HepG2 (cell line): ENCODE results near the gene SLC29A1. TPM values are rescaled to one million over a fixed set of nuclear protein-coding genes. Genes with fewer than 3 reads are reported as not detected.
A peak's percentile ranks its signal among the peaks of the same experiment; 100 is the strongest.

ENCODE experiments used
- ARNTL ChIP-seq: sonication (generic); formaldehyde crosslinking; IDR thresholded peaks from 2 replicates; pipeline ENCODE4 v1.4.0; 2020; ENCODE audit warnings: mild to moderate bottlenecking, missing genetic modification reagents
- ATF1 ChIP-seq: IDR thresholded peaks from 2 replicates; pipeline ENCODE4 v1.6.1; 2016; ENCODE audit warnings: mild to moderate bottlenecking, control low read depth
- CHCHD3 ChIP-seq: sonication (generic); formaldehyde crosslinking; IDR thresholded peaks from 2 replicates; pipeline ENCODE4 v1.8.0; 2022; ENCODE audit warnings: mild to moderate bottlenecking, missing genetic modification reagents, moderate library complexity
- DMAP1 ChIP-seq: IDR thresholded peaks from 2 replicates; pipeline ENCODE4 v1.6.1; 2016
- HNRNPL ChIP-seq: fragments of 200-400 bp; formaldehyde crosslinking; IDR thresholded peaks from 2 replicates; pipeline ENCODE4 v1.6.1; 2017; ENCODE audit warnings: mild to moderate bottlenecking, low read depth, low read length
- KDM3A ChIP-seq: IDR thresholded peaks from 2 replicates; pipeline ENCODE4 v1.6.1; 2018; ENCODE audit warnings: low read depth, missing compliant biosample characterization
- NCOR1 ChIP-seq: fragments of 200-600 bp; sonication (generic); IDR thresholded peaks from 2 replicates; pipeline ENCODE4 v1.7.0; 2017; ENCODE audit warnings: antibody characterized with exemption, low read length, borderline replicate concordance
- SALL1 ChIP-seq: sonication (generic); formaldehyde crosslinking; IDR thresholded peaks from 2 replicates; pipeline ENCODE4 v1.8.0; 2022; ENCODE audit warnings: mild to moderate bottlenecking, missing genetic modification reagents
- ZNF232 ChIP-seq: sonication (generic); formaldehyde crosslinking; IDR thresholded peaks from 2 replicates; pipeline ENCODE4 v1.4.0; 2020; ENCODE audit warnings: missing genetic modification reagents, borderline replicate concordance
- ZNF468 ChIP-seq: sonication (generic); formaldehyde crosslinking; IDR thresholded peaks from 2 replicates; pipeline ENCODE4 v1.8.0; 2022; ENCODE audit warnings: mild to moderate bottlenecking, moderate library complexity, missing genetic modification reagents
- ZNF75D ChIP-seq: sonication (generic); formaldehyde crosslinking; IDR thresholded peaks from 2 replicates; pipeline ENCODE4 v1.8.1; 2023; ENCODE audit warnings: missing genetic modification reagents, mild to moderate bottlenecking, borderline replicate concordance
- polyA plus RNA-seq, 8 experiments: library from polyadenylated mRNA; depleted of rRNA in 3 of 8; stranded (reverse) in 7 of 8; unstranded in 1 of 8; fragments of >200 nt; fragmentation: Illumina TruSeq in 4 of 8; extraction: Trizol in 4 of 8; gene quantifications; 2 replicates each; pipeline versions ENCODE4 v1.2.1 to v1.2.3, GENCODE V29; 2011 to 2016; ENCODE audit warnings: low read depth in 4 of 8, missing spikeins in 1 of 8, mixed read lengths in 1 of 8; ENCODE audit not compliant: insufficient read depth in 1 of 8
- total RNA-seq, 5 experiments: library from RNA; depleted of rRNA; stranded (reverse); fragments of >200 nt; fragmentation: Illumina TruSeq; extraction: Trizol; gene quantifications; 2 replicates each; pipeline ENCODE4 v1.2.3, GENCODE V29; 2016; ENCODE audit warnings: low read depth in 1 of 5
- TF ChIP-seq, protein P1 (sequence below), 2 experiments: fragments of 450-650 bp in 1 of 2; sonication (generic) in 1 of 2; formaldehyde crosslinking in 1 of 2; IDR thresholded peaks; 2 replicates each; pipeline versions ENCODE4 v1.6.1 to v1.8.0; 2016 to 2022; ENCODE audit warnings: antibody characterized with exemption in 1 of 2, mild to moderate bottlenecking in 1 of 2, missing genetic modification reagents in 1 of 2
- TF ChIP-seq, protein P2 (sequence below): IDR thresholded peaks from 2 replicates; pipeline ENCODE4 v1.6.1; 2016; ENCODE audit warnings: missing genetic modification reagents, missing compliant biosample characterization
- TF ChIP-seq, protein P3 (sequence below): sonication (generic); formaldehyde crosslinking; IDR thresholded peaks from 2 replicates; pipeline ENCODE4 v1.4.0; 2020; ENCODE audit warnings: mild to moderate bottlenecking, missing genetic modification reagents
- TF ChIP-seq, protein P4 (sequence below): sonication (generic); formaldehyde crosslinking; IDR thresholded peaks from 2 replicates; pipeline ENCODE4 v1.4.0; 2020; ENCODE audit warnings: mild to moderate bottlenecking, low read depth, missing genetic modification reagents

The SLC29A1 gene
- total and polyA plus RNA-seq, 2 of the 13 experiments (the other 11 are each of a cell fraction or from before 2014, with no cell fraction given): 43.2 to 106 TPM

DNA sequence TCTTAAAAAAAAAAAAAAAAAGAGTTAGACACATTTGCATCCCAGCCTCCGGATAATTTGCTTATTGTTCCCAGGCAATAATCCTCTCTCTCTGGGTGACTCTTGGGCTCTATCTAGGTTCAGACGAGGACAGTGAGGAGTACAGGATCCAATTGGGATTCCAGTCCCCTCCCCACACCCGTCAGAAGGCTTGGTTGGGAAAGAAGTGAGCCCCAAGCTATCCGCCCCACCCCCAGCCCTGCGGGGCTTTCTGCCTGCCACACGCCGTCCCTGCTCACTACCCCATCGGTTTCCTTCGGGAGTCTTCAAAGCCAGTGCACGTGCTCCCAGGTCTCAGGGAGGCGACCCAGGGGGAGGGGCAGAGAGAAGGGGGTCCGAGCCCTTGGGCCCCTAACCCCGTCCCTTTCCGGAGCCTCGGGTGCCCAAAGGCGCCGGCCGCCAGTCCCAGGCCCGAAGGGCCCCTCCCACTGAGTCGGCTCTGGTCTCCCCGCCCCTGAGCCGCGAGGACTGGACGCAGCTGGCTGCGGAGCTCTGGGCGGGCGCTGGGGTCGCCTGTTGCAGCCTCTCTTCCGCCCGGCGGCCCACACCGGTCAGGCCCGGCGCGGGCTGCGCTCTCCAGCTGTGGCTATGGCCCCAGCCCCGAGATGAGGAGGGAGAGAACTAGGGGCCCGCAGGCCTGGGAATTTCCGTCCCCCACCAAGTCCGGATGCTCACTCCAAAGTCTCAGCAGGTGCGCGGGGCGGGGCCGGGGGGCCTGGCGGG lies 4.2 kb upstream of the SLC29A1 start (continued):
- TF ChIP-seq, protein P1, sequence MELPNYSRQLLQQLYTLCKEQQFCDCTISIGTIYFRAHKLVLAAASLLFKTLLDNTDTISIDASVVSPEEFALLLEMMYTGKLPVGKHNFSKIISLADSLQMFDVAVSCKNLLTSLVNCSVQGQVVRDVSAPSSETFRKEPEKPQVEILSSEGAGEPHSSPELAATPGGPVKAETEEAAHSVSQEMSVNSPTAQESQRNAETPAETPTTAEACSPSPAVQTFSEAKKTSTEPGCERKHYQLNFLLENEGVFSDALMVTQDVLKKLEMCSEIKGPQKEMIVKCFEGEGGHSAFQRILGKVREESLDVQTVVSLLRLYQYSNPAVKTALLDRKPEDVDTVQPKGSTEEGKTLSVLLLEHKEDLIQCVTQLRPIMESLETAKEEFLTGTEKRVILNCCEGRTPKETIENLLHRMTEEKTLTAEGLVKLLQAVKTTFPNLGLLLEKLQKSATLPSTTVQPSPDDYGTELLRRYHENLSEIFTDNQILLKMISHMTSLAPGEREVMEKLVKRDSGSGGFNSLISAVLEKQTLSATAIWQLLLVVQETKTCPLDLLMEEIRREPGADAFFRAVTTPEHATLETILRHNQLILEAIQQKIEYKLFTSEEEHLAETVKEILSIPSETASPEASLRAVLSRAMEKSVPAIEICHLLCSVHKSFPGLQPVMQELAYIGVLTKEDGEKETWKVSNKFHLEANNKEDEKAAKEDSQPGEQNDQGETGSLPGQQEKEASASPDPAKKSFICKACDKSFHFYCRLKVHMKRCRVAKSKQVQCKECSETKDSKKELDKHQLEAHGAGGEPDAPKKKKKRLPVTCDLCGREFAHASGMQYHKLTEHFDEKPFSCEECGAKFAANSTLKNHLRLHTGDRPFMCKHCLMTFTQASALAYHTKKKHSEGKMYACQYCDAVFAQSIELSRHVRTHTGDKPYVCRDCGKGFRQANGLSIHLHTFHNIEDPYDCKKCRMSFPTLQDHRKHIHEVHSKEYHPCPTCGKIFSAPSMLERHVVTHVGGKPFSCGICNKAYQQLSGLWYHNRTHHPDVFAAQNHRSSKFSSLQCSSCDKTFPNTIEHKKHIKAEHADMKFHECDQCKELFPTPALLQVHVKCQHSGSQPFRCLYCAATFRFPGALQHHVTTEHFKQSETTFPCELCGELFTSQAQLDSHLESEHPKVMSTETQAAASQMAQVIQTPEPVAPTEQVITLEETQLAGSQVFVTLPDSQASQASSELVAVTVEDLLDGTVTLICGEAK (IDR thresholded peaks at IDR 0.05): no peak
- TF ChIP-seq, protein P1 (CRISPR knock-in tag; IDR thresholded peaks at IDR 0.05): peak; percentile 68; the same call in 1 of the 2 replicates
- TF ChIP-seq ARNTL (CRISPR knock-in tag): peak; percentile 57; the same call in 1 of the 2 replicates
- 0 out of 2 replicates have a peak, but pooled peaks have one; percentile 36 for TF ChIP-seq ZNF468 (CRISPR knock-in tag)
- TF ChIP-seq NCOR1: no peak
- TF ChIP-seq, protein P2, sequence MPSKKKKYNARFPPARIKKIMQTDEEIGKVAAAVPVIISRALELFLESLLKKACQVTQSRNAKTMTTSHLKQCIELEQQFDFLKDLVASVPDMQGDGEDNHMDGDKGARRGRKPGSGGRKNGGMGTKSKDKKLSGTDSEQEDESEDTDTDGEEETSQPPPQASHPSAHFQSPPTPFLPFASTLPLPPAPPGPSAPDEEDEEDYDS: peak; percentile 72
- no peak for TF ChIP-seq HNRNPL
- TF ChIP-seq DMAP1: peak; percentile 74; the same call in 1 of the 2 replicates
- TF ChIP-seq ZNF75D (CRISPR knock-in tag): no peak
- TF ChIP-seq, protein P3, sequence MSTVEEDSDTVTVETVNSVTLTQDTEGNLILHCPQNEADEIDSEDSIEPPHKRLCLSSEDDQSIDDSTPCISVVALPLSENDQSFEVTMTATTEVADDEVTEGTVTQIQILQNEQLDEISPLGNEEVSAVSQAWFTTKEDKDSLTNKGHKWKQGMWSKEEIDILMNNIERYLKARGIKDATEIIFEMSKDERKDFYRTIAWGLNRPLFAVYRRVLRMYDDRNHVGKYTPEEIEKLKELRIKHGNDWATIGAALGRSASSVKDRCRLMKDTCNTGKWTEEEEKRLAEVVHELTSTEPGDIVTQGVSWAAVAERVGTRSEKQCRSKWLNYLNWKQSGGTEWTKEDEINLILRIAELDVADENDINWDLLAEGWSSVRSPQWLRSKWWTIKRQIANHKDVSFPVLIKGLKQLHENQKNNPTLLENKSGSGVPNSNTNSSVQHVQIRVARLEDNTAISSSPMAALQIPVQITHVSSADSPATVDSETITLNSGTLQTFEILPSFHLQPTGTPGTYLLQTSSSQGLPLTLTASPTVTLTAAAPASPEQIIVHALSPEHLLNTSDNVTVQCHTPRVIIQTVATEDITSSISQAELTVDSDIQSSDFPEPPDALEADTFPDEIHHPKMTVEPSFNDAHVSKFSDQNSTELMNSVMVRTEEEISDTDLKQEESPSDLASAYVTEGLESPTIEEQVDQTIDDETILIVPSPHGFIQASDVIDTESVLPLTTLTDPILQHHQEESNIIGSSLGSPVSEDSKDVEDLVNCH (CRISPR knock-in tag): peak; percentile 36; the same call in 1 of the 2 replicates
- no peak for TF ChIP-seq ATF1 (CRISPR knock-in tag)
- TF ChIP-seq CHCHD3: peak; percentile 75; the same call in 1 of the 2 replicates
- TF ChIP-seq, protein P4, sequence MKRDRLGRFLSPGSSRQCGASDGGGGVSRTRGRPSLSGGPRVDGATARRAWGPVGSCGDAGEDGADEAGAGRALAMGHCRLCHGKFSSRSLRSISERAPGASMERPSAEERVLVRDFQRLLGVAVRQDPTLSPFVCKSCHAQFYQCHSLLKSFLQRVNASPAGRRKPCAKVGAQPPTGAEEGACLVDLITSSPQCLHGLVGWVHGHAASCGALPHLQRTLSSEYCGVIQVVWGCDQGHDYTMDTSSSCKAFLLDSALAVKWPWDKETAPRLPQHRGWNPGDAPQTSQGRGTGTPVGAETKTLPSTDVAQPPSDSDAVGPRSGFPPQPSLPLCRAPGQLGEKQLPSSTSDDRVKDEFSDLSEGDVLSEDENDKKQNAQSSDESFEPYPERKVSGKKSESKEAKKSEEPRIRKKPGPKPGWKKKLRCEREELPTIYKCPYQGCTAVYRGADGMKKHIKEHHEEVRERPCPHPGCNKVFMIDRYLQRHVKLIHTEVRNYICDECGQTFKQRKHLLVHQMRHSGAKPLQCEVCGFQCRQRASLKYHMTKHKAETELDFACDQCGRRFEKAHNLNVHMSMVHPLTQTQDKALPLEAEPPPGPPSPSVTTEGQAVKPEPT (CRISPR knock-in tag): peak; percentile 88; the same call in 1 of the 2 replicates
- peak; percentile 73 for TF ChIP-seq SALL1 (CRISPR knock-in tag)
- TF ChIP-seq ZNF232 (CRISPR knock-in tag): peak; percentile 80; the same call in 1 of the 2 replicates
- TF ChIP-seq KDM3A (CRISPR knock-in tag): peak; percentile 95
